HG03575 (cell line): ENCODE measurements around the gene SIGLEC7.
"Not testable (repeated sequence)": the region's sequence is repeated elsewhere in the genome, so short reads cannot be mapped to it uniquely, and the experiment has no call there.

ENCODE experiments used
- ATAC-seq: cut with Tn5 transposase; IDR thresholded peaks from one replicate; pipeline ENCODE4 v1.9.1; 2021; ENCODE audit not compliant: unreplicated experiment, insufficient number of reproducible peaks, low FRiP score; ENCODE audit errors: extremely low read depth

Gene SIGLEC7

GRCh38 chr19:51135986-51136762, 5.9 kb upstream of the SIGLEC7 start:
- no peak for ATAC-seq

- ATAC-seq: no peak
These were observed 5.1 kb upstream of the SIGLEC7 start for GRCh38 chr19:51136851-51137551.

GRCh38 chr19:51137792-51138425, 4.2 kb upstream of the SIGLEC7 start:
- no peak for ATAC-seq

GRCh38 chr19:51138549-51138979, 3.5 kb upstream of the SIGLEC7 start:
- ATAC-seq: no peak

- no peak for ATAC-seq
These were observed 2.6 kb upstream of the SIGLEC7 start for GRCh38 chr19:51139299-51140014.

GRCh38 chr19:51140441-51140840, 1.7 kb upstream of the SIGLEC7 start:
- no peak for ATAC-seq

GRCh38 chr19:51141181-51141580, 920 bp upstream of the SIGLEC7 start:
- no peak for ATAC-seq

- not testable (repeated sequence) for ATAC-seq
These were observed 841 bp downstream of the SIGLEC7 start for GRCh38 chr19:51142809-51143475.

GRCh38 chr19:51143486-51143885, 1.4 kb downstream of the SIGLEC7 start:
- no peak for ATAC-seq

- ATAC-seq: no peak
These were observed 2.5 kb downstream of the SIGLEC7 start for GRCh38 chr19:51144482-51145045.

- ATAC-seq: no peak
These were observed 3.9 kb downstream of the SIGLEC7 start for GRCh38 chr19:51145916-51146493.

- no peak for ATAC-seq
These were observed 4.7 kb downstream of the SIGLEC7 start for GRCh38 chr19:51146751-51147150.

GRCh38 chr19:51147663-51148062, 5.6 kb downstream of the SIGLEC7 start:
- no peak for ATAC-seq

GRCh38 chr19:51148580-51148979, 6.5 kb downstream of the SIGLEC7 start:
- ATAC-seq: no peak

GRCh38 chr19:51150627-51151026, 8.5 kb downstream of the SIGLEC7 start:
- no peak for ATAC-seq

- ATAC-seq: no peak
These were observed 14.6 kb downstream of the SIGLEC7 start for GRCh38 chr19:51156710-51157109.

GRCh38 chr19:51157265-51157664, 15.2 kb downstream of the SIGLEC7 start:
- no peak for ATAC-seq

GRCh38 chr19:51158474-51159129, 16.5 kb downstream of the SIGLEC7 start:
- ATAC-seq: no peak
